SH-SY5Y (cell line): ENCODE data around the gene ANO5.

ENCODE experiments used
- GATA2 ChIP-seq: IDR thresholded peaks from 2 replicates; pipeline ENCODE4 v1.6.1; 2011; ENCODE audit warnings: mild to moderate bottlenecking, low read depth, low read length
- GATA3 ChIP-seq: IDR thresholded peaks from 2 replicates; pipeline ENCODE4 v1.6.1; 2011; ENCODE audit warnings: low read depth, mild to moderate bottlenecking, low read length, moderate library complexity

ANO5 gene

GRCh38 chr11:22234743-22235142 lies 41.9 kb downstream of the ANO5 start:
- TF ChIP-seq GATA2 (no peak), GATA3 (no peak)

- TF ChIP-seq GATA3, result no peak
- no peak for TF ChIP-seq GATA2
Measured at GRCh38 chr11:22244986-22245592, 52.2 kb downstream of the ANO5 start.

GRCh38 chr11:22246992-22247391 lies 54.1 kb downstream of the ANO5 start:
- no peak for TF ChIP-seq GATA2
- TF ChIP-seq GATA3, result no peak

GRCh38 chr11:22249871-22250270 lies 57.0 kb downstream of the ANO5 start:
- TF ChIP-seq GATA2, result no peak
- TF ChIP-seq GATA3, result no peak

GRCh38 chr11:22256876-22257275 lies 64.0 kb downstream of the ANO5 start:
- TF ChIP-seq GATA3 (no peak), GATA2 (no peak)

GRCh38 chr11:22263613-22264012 lies 70.7 kb downstream of the ANO5 start:
- TF ChIP-seq GATA2 (no peak), GATA3 (no peak)

GRCh38 chr11:22273781-22274180 lies 80.9 kb downstream of the ANO5 start:
- TF ChIP-seq GATA2, result no peak
- TF ChIP-seq GATA3, result no peak

- no peak for TF ChIP-seq GATA2
- no peak for TF ChIP-seq GATA3
Measured at GRCh38 chr11:22275600-22275999, 82.7 kb downstream of the ANO5 start.

- no peak for TF ChIP-seq GATA3
- no peak for TF ChIP-seq GATA2
Measured at GRCh38 chr11:22276535-22276934, 83.7 kb downstream of the ANO5 start.

GRCh38 chr11:22302368-22302767 lies 109.5 kb downstream of the ANO5 start:
- TF ChIP-seq GATA3 (no peak), GATA2 (no peak)

- TF ChIP-seq GATA2, result no peak
- TF ChIP-seq GATA3, result no peak
Measured at GRCh38 chr11:22304337-22304961, 111.6 kb downstream of the ANO5 start.

GRCh38 chr11:22317656-22318055 lies 124.8 kb downstream of the ANO5 start:
- TF ChIP-seq GATA3 (no peak), GATA2 (no peak)

- no peak for TF ChIP-seq GATA2
- TF ChIP-seq GATA3, result no peak
Measured at GRCh38 chr11:22331771-22332170, 138.9 kb downstream of the ANO5 start.
